Sigmoid colon (tissue), 4 donors: Measurements from ENCODE around the gene ATP2B2.

ENCODE experiments used
- POLR2A ChIP-seq, 2 donors: fragments of 450-650 bp; IDR thresholded peaks; one replicate each; pipeline ENCODE4 v1.6.1; 2016; ENCODE audit warnings: antibody characterized with exemption in 2 of 2, mild to moderate bottlenecking in 2 of 2, moderate library complexity in 2 of 2
- POLR2AphosphoS5 ChIP-seq, 4 donors: sonication (generic); formaldehyde crosslinking; IDR thresholded peaks; one replicate each; pipeline ENCODE4 v1.6.1; 2017; ENCODE audit warnings: antibody characterized with exemption in 4 of 4
- TF ChIP-seq, protein P1 (sequence below), 4 experiments: fragments of 450-650 bp in 3 of 4; fragments of 200-600 bp in 1 of 4; IDR thresholded peaks; one replicate each; pipeline ENCODE4 v1.5.1; 2016 to 2019; ENCODE audit warnings: antibody characterized with exemption in 4 of 4, mild to moderate bottlenecking in 3 of 4, moderate library complexity in 2 of 4

DNA sequence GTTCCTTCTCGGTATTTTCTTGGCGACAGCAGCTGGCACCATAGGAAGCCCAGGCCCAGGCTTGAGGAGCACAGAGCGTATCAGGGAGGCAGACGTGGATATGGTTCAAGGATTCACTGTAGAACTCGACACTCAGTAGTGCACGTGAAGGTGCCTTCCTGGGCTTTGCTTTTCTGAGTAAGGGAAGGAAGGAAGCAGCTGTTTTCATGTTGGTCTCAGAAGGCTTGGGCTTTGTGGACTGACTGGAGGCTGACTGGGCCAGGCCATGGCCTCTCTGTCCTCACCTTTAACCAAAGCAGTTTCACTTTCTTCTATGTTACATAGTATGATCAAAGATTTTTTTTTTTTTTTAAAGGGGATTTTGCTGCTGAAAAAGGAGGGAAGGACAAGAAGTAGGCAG is 205.7 kb downstream of the ATP2B2 start:
- TF ChIP-seq POLR2AphosphoS5 (IDR thresholded peaks at IDR 0.05), result no peak
- TF ChIP-seq, protein P1, sequence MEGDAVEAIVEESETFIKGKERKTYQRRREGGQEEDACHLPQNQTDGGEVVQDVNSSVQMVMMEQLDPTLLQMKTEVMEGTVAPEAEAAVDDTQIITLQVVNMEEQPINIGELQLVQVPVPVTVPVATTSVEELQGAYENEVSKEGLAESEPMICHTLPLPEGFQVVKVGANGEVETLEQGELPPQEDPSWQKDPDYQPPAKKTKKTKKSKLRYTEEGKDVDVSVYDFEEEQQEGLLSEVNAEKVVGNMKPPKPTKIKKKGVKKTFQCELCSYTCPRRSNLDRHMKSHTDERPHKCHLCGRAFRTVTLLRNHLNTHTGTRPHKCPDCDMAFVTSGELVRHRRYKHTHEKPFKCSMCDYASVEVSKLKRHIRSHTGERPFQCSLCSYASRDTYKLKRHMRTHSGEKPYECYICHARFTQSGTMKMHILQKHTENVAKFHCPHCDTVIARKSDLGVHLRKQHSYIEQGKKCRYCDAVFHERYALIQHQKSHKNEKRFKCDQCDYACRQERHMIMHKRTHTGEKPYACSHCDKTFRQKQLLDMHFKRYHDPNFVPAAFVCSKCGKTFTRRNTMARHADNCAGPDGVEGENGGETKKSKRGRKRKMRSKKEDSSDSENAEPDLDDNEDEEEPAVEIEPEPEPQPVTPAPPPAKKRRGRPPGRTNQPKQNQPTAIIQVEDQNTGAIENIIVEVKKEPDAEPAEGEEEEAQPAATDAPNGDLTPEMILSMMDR (IDR thresholded peaks at IDR 0.05), result no peak
- no peak for TF ChIP-seq POLR2A (IDR thresholded peaks at IDR 0.05)
